Lower leg skin (tissue), 3 donors: Measurements from ENCODE around the gene AOPEP.

Source experiments
- CTCF ChIP-seq, 3 donors: fragments of 450-650 bp; IDR thresholded peaks; one replicate each; pipeline ENCODE4 v1.5.1; 2016; ENCODE audit warnings: antibody characterized with exemption in 3 of 3, mild to moderate bottlenecking in 3 of 3, moderate library complexity in 2 of 3
- POLR2A ChIP-seq, 2 donors: fragments of 450-650 bp; IDR thresholded peaks; one replicate each; pipeline ENCODE4 v1.6.1; 2016 to 2017; ENCODE audit warnings: antibody characterized with exemption in 2 of 2, mild to moderate bottlenecking in 1 of 2, moderate library complexity in 1 of 2

GRCh38 chr9:95017062-95017461, 290.6 kb downstream of the AOPEP start:
- TF ChIP-seq POLR2A (IDR thresholded peaks at IDR 0.05) (no peak), CTCF (IDR thresholded peaks at IDR 0.05) (no peak)
